Measurements from ENCODE around the gene CMC4. TPM values are rescaled to one million over a fixed set of nuclear protein-coding genes. Genes with fewer than 3 reads are reported as not detected.
A peak's percentile ranks its signal among the peaks of the same experiment; 100 is the strongest.

CMC4 gene
- polyA plus RNA-seq, 4 donors, result 5.9 to 9.4 (median 6.9) TPM

DNA sequence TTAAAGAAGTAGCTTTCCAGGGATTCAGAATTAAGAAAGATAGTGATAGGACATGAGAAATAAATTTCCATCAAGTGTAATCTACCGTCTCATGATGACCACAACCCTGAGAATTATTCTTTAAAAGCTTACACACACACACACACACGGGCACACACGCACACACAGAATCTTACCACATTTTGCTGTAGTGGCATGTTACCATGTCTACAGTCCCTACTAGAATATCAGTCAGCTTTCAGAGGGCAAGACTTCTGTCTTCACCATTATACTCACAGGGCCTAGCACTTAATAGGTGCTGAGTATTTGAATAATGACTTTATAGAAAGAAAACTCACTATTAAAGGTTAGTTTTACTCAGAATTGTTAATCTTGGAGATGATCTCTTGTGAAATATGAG lies 15.4 kb downstream of the CMC4 start:
- DNase-seq (ENCODE audit: low read depth in 4 of 4, low spot score in 3 of 4), result no peak

DNA sequence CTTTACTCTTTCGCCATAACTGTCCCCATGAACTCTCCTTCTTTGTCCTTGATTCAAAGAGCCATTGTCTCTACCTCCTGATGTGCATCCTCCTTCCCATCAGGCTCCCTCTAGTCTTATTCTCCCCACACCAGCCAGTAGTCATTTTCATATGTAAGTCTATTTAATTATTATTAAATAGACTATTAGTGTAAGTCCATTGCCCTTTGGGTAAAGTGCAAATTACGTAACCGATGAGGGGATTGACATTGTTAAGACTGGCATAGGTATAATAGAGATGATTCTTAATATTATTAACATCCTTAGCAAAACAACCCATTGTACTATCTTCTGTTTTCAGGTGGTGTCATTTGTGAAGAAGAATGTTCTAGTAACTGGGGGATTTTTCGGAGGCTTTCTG lies 16.7 kb downstream of the CMC4 start:
- DNase-seq (ENCODE audit: low read depth in 4 of 4, low spot score in 3 of 4), result no peak

DNA sequence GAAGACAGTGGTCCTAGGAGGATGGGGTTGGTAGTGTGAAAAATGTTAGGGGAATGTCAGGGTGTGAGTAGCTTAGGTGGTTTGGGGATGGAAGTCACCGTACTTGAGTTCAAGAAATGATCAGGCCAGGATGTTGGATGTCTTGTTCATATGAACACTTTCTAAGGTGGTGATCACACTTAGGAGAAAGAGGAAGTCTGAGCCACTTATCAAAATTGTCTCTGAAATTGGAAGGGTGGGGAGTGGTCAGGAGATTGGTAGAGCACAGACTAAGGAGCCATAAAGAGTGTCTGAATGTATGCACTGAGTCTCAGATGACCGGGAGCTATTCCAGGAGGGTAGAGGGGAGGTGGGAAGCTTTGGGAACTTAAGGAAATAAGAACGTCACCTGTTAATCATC lies 17.3 kb downstream of the CMC4 start:
- no peak for DNase-seq (ENCODE audit: low read depth in 4 of 4, low spot score in 3 of 4)

DNA sequence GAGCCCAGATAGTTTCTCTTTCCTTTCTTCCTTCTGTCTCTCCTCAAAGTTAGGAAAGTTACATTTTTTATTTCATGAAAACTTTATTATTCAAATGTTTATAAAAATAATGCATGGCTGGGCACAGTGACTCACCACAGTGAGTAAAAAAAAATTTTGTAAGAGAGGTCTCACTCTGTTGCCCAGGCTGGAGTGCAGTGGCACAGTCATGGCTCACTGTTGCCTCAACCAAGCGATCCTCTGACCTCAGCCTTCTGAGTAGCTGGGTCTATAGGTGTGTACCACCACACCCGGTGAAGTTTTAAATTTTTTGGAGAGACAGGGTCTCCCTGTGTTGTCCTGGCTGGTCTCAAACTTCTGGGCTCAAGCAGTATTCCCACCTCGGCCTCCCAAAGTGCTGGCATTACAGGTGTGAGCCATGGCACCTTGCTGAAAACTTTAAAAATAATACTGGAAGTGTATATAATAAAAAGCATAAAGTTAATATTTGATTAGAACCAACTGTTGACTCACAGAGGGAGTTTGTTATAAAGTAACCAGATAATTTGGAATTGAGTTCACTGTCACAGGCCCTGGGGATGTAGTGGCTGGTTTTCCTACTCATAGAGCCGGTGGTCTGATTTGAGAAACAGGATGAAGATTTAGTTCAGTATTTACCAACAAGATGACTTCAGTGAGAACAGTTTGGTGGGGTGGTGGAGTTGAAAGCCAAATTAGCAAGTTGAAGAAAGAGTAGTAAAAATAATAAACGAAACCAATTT lies 18.0 kb downstream of the CMC4 start:
- no peak for DNase-seq (ENCODE audit: low read depth in 4 of 4, low spot score in 3 of 4)

DNA sequence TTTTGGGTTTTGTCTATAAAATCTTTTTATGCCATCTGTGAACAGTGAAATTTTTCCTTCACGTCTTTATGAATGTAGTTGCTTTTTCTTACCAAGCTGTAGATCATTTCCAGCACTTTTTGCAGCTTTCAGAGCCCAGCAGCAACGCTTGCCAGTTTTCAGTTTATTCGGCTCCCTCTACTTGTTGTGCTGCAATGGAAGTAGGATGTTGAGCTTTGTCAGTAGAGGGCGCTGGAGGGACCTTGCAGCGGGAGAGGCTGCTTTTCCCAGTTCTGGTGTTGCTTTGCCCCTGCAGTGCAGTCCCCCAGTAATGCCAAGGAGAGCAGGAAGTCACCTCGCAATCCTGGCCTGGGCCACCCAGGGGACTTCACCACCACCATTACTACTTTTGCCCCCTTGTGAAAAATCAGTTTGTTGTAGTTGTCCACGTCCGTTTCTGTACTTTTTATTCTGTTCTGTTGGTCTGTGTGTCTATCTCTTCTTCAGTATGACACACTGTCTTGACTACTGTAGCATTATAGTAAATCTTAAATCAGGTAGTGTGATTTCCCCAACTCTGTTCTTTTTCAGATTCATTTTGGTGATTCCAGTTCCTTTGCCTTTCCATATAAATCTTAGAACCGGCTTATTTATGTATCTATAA lies 21.8 kb downstream of the CMC4 start:
- DNase-seq (ENCODE audit: low read depth in 4 of 4, low spot score in 3 of 4), result no peak

DNA sequence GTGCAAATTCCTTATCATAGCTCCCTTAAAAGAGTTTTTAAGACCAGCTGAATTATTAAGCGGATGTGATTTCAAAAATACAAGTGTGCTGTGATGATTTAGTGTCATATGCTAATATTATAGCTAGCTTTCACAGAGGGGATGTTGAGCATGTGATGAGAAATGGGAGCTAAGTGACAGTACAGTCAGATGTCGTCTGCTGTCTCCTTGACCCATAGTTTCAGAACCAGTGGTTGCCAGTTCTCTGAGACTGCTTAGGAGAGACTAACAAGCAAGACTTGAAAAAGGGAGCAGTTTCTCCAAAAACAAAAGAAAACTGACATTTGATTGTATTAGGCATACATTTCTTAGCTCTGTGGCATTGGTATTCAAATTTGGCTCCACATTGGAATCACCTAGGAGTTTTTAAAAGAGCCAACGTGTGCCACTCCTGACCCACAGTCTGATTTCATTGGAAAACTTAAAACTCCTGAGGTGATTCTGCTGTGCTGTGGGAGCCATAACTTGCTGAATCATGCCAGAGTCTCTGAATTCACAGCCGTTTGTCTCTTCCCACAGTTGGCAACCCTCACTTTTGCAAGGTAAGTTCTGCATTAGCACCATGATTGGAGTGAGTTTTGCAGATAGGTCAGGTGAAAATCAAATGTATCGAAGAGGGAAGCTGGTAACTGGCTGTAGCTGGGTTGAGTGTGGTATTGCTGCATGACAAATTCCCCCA lies 24.0 kb downstream of the CMC4 start:
- no peak for DNase-seq (ENCODE audit: low read depth in 4 of 4, low spot score in 3 of 4)

DNA sequence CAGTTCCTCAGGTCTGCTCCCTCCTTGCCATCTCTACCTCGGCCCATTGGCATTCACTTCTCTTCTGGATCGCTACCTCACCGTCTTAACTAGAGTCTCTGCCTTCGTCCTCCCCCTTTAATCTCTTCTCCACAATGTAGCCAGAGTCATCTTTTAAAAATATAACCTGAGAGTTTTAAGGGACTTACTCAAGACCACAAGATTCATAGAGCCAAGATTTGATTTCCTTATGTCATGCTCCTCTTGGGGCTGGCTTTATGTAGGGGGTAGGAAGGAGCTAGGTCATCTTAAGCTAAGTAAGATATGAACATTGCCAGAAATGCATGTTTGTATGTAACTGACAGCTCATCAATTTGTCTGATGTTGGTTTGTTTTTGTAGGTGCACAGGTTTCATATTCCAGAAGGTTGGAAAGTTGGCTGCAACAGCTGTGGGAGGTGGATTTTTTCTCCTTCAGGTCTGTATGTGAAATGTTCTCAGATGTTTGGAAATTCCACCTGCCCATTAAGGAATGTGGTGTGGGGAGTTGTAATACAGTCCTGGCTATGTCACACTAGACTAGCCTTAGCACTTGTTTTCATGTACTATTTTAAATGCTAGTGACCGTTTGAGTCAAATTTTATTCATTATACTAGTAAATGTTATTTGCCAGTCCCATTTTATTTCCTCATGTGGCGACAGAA lies 24.7 kb downstream of the CMC4 start:
- no peak for DNase-seq (ENCODE audit: low read depth in 4 of 4, low spot score in 3 of 4)

DNA sequence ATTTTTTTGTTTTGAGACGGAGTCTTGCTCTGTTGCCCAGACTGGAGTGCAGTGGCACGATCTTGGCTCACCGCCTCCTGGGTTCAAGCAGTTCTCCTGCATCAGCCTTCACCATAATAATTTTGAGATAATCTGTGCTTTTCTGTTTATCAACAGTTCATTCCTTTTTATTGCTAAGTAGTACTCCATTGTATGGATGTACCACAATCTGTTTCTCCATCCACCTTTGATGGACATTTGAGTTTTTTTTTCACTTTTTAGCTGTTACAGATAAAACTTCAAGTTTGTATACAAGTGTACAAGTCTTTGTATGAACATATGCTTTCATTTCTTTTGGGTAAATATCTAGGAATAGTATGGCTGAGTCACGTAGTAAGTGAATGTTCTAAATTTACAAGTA lies 35.2 kb downstream of the CMC4 start:
- DNase-seq (ENCODE audit: low read depth in 4 of 4, low spot score in 3 of 4), result no peak

DNA sequence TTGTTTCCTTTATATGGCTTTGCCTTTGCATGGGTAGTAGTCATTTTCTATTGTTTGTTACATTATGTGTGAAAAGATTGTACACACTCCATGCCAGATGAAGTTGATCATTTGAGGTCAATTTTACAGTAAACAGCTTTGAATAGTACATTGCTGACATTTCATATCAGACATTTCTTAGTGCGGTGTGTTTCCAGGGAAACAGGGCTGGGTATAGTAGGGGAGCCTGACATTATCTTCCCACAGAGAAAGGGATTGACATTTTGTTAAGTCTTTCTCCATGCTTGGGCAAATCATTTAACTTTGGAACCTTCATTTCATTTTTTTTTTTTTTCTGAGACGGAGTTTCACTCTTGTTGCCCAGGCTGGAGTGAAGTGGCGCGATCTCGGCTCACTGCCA lies 39.3 kb downstream of the CMC4 start:
- no peak for DNase-seq (ENCODE audit: low read depth in 4 of 4, low spot score in 3 of 4)

DNA sequence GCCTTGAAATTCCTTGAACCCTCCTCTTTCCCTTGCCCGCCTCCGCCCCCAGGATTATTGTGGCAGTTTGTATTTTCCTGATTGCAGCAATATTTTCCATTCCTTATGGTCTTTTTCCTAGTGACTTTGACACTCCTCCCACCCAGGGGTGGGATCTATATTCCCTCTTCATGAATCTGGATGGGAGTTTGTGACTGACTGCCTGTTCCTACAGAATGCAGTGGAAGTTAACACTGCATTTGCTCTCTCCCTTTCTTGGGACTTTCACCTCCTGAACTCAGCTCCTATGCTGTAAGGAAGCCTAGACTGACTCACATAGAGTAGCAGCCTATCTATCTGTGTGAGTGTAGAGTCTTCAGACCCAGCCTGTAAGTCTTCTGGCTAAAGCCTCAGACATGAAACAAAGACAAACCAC lies 42.1 kb downstream of the CMC4 start:
- DNase-seq (ENCODE audit: low read depth in 4 of 4, low spot score in 3 of 4), result no peak

DNA sequence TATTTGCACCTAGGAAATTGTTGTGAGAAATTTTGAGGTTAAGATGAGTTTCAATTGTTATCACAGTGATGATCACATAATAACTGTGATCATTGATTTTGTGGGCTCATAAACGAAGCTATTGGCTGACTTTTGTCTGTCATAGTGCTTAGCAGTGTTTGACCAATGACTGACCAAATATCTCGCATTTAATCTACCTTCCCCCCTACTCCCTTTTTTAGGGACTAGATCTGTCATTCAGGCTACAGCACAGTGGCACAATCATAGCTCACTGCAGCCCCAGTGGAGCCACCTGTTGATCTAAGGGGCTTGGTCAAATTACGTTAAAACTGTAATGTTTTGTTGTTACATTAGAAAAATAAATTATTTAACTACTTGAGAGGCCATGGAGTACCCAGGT lies 42.8 kb downstream of the CMC4 start:
- no peak for DNase-seq (ENCODE audit: low read depth in 4 of 4, low spot score in 3 of 4)

DNA sequence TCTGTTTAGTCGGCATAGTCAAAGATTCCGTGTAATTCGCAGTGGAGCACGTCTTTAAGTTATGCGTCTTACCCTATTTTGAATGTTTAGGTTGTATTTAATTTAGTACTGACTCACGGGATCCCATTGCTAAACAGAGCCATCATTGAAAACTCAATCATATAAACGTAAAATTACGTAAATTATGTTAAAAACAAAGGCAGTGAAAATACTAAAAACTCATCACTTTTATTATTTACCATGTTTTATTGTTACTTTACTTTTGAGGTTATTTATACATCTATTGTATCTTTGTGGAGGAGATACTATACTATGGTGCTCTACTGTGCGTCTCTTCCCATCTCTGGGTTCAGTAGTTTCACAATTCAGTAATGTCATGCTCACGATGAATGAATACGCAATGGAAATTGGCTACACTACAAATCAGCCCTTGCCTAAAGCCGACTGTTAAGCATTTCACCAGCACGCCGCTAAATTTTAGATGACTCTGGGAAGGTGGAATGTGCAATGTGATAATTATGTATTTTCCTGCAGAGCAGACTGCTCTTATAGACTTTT lies 43.3 kb downstream of the CMC4 start:
- DNase-seq (ENCODE audit: low read depth in 4 of 4, low spot score in 3 of 4), result peak in 1 of 4 donors; percentile 25

DNA sequence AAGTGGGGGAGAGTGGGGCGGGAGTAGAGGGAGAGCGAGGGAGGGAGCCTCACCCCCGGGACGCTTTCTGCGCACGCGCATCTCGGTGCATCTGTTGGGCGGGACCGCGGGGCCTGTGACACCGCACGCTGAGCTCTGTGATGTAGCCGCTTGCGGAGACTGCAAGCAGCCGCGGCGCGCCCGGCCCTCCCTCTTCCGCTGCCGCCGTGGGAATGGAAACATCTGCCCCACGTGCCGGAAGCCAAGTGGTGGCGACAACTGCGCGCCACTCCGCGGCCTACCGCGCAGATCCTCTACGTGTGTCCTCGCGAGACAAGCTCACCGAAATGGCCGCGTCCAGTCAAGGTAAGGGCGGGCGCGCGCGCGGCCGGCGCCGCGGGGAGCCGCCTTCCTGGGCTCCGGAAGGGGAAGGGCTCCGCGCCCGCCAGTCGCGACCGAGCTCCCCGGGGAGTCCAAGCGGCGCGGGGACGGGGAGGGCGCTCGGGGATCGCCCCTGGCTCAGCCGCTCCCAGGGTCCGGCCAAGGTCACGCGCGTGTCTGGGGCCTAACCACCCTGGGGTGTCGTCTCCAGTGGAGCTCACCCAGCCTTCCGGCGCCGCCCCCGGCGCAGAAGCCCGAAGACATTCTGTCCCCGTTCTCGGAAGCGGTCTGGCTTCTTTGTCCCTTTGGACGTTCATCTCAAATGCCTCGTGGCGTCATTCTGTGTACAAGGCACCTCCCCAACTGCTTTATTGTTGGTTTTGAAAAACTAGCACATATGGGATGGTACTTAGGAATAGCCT lies 44.0 kb downstream of the CMC4 start, which contains the start of gene FUNDC2:
Gene FUNDC2, plus strand, starts transcription at position 118 of the 782 bp plus-strand sequence. Its CDS starts 95 bp downstream, at position 213.
- DNase-seq (ENCODE audit: low read depth in 4 of 4, low spot score in 3 of 4), result peak; percentile 66 to 83 (median 74)

DNA sequence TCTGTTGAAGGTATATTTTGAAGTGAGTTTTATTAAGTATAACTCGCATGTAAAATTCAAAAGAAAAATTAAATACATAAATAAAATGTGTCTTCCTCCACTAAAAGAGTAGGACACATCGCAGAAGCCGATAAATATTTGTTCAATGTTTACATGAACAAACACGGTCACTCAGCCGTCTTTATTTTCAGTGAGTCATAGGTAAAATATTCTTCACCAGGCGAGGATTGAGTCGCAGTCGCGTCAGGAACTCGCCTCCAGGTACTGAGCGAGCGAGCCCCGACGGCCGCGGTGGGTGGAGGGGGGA lies 44.6 kb downstream of the CMC4 start:
- DNase-seq (ENCODE audit: low read depth in 4 of 4, low spot score in 3 of 4), result no peak

DNA sequence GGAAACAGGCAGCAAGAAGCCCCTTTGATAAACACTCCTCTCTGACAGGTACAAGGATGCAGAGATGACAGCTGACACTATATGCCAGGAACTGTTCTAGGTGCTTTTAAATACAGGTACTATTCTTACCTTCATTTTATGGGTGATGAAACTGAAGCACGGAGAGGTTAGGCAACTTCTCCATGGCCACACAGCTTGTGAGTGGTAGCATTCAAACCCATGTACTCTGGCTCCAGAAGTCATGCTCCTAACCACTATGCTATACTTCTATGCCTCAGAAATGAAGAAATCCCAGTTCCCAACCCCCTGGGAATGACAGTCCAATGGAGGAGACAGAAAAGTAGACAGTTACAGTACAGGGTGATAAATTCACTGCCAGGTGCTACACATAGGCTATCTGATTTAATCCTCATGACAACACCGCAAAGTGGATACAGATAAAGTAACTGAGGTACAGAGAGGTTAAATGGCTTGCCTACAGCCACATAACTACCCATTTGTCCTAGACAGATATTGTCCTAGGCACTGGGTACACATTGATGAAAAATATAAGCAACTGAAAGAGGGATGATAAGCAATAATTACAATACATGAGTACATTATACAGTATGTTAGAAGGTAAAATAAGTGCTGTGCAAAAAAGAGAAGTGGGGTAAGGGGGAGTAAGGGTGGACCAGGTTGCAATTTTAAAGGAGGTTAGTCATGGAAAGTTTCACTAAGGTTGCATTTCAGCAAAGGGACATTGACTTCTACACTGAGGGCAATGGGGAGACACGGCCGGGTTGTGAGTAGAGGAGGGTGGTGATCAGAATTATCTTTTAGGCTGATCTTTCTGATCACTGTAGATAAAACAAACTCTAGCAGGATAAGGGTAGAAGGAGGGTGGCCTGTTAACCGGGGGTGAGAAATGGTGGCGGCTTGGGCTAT lies 46.8 kb downstream of the CMC4 start:
- DNase-seq (ENCODE audit: low read depth in 4 of 4, low spot score in 3 of 4), result no peak

DNA sequence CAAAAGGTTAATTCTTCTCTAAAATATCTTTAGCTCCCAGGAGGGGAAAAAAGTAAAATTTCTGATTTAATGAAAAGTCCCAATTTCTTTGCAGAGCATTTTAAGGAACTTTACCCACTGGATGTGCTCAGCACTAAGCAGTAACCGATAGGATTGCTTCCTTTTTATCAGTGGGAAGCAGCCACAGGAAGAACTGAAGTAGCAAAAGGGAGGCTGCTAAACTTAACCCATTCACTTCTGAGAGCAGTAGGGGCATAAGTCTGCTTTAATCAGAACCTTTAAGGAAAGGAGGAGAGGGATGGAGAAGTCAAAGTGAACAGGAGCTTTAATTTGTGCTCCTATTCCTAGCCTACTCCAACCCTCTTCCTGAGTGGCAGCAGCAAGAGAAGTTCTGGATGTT lies 48.4 kb downstream of the CMC4 start, which contains the start of gene F8:
Gene F8, minus strand, starts transcription at position 139 of the 400 bp plus-strand sequence. CDS start 171 bp downstream, outside the sequence.
- DNase-seq (ENCODE audit: low read depth in 4 of 4, low spot score in 3 of 4), result no peak

DNA sequence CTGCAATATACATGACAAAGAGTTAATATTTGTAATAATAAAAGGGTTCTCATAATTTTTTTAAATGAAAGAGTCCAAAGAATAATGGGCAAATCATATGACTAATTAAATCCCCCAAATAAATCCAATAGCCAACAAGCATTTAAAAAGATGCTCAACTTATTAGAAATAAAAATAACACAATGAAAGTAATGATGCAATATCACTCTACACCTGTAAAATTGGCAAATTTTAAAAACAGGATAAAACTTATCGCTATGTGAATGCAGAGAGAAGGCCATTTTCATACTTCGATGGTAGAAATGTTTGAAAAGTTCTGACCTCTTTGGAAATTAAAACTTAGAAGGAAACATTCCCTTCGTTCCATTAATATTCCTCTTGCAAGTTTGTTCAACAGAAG lies 50.3 kb downstream of the CMC4 start:
- DNase-seq (ENCODE audit: low read depth in 4 of 4, low spot score in 3 of 4), result no peak
